ENCODE measurements around the gene SESN1.
"Not testable (repeated sequence)": the region's sequence is repeated elsewhere in the genome, so short reads cannot be mapped to it uniquely, and the experiment has no call there.

The SESN1 gene

GRCh38 chr6:109094416-109095035 is at the start of gene SESN1:
SESN1 (minus strand) TSS chr6:109094846; CDS start chr6:109094073, 773 bp downstream.
- peak; percentile 88 for DNase-seq

- no peak for DNase-seq
These were observed 48.5 kb upstream of the SESN1 start for GRCh38 chr6:109143191-109143590.

GRCh38 chr6:109142067-109142466 is 47.4 kb upstream of the SESN1 start:
- DNase-seq = not testable (repeated sequence)

- DNase-seq = no peak
These were observed 44.5 kb upstream of the SESN1 start for GRCh38 chr6:109139109-109139508.

GRCh38 chr6:109136530-109136929 is 41.9 kb upstream of the SESN1 start:
- DNase-seq = not testable (repeated sequence)

GRCh38 chr6:109136039-109136438 is 41.4 kb upstream of the SESN1 start:
- DNase-seq = not testable (repeated sequence)

- DNase-seq = not testable (repeated sequence)
These were observed 41.0 kb upstream of the SESN1 start for GRCh38 chr6:109135600-109135999.

- no peak for DNase-seq
These were observed 35.4 kb upstream of the SESN1 start for GRCh38 chr6:109130065-109130464.

- DNase-seq = no peak
These were observed 30.9 kb upstream of the SESN1 start for GRCh38 chr6:109125504-109125903.

- no peak for DNase-seq
These were observed 29.6 kb upstream of the SESN1 start for GRCh38 chr6:109124219-109124618.

- DNase-seq = no peak
These were observed 26.8 kb upstream of the SESN1 start for GRCh38 chr6:109121411-109121810.

GRCh38 chr6:109118871-109119354 is 24.3 kb upstream of the SESN1 start:
- no peak for DNase-seq

GRCh38 chr6:109118337-109118736 is 23.7 kb upstream of the SESN1 start:
- DNase-seq = no peak

GRCh38 chr6:109117346-109118035 is 22.8 kb upstream of the SESN1 start:
- DNase-seq = no peak

GRCh38 chr6:109112663-109113062 is 18.0 kb upstream of the SESN1 start:
- DNase-seq = not testable (repeated sequence)

GRCh38 chr6:109109663-109110062 is 15.0 kb upstream of the SESN1 start:
- DNase-seq = not testable (repeated sequence)

- DNase-seq = no peak
These were observed 11.0 kb upstream of the SESN1 start for GRCh38 chr6:109105681-109106080.

- no peak for DNase-seq
These were observed 9.9 kb upstream of the SESN1 start for GRCh38 chr6:109104512-109104911.

- no peak for DNase-seq
These were observed 9.3 kb upstream of the SESN1 start for GRCh38 chr6:109103942-109104341.

- DNase-seq = no peak
These were observed 8.1 kb upstream of the SESN1 start for GRCh38 chr6:109102762-109103161.

- no peak for DNase-seq
These were observed 3.0 kb upstream of the SESN1 start for GRCh38 chr6:109097661-109098060.

GRCh38 chr6:109096208-109096607 is 1.6 kb upstream of the SESN1 start:
- no peak for DNase-seq

GRCh38 chr6:109095835-109096084 is 1.1 kb upstream of the SESN1 start:
- no peak for DNase-seq

GRCh38 chr6:109095036-109095834 is 589 bp upstream of the SESN1 start, which contains the start of gene CEP57L1:
CEP57L1 (plus strand) TSS chr6:109095507; CDS start chr6:109145222, 49,715 bp downstream.
- DNase-seq = peak; percentile 96
